Loucy (cell line): ENCODE data around the gene CLIC6.

ENCODE experiments used
- H2AFZ ChIP-seq: fragments of 200-600 bp; sonication (generic); 2 replicates; pipeline ENCODE4 v1.6.0; 2016; ENCODE audit warnings: antibody characterized with exemption, mild to moderate bottlenecking, low read length, moderate library complexity
- H3F3A ChIP-seq: fragments of 200-600 bp; 2 replicates; pipeline ENCODE4 v1.6.0; 2016; ENCODE audit warnings: antibody characterized with exemption, low read depth, mild to moderate bottlenecking
- H3K27me3 ChIP-seq: fragments of 200-600 bp; sonication (generic); 2 replicates; pipeline ENCODE4 v1.6.1; 2014; ENCODE audit warnings: low read length, mild to moderate bottlenecking; ENCODE audit not compliant: insufficient read depth, poor library complexity, severe bottlenecking
- H3K36me3 ChIP-seq: fragments of 200-600 bp; sonication (generic); 2 replicates; pipeline ENCODE4 v1.6.1; 2016; ENCODE audit warnings: low read length; ENCODE audit not compliant: insufficient read depth
- H3K4me1 ChIP-seq: fragments of 200-600 bp; sonication (generic); 2 replicates; pipeline ENCODE4 v1.5.1; 2014; ENCODE audit warnings: low read length, mild to moderate bottlenecking; ENCODE audit not compliant: insufficient read depth, poor library complexity, severe bottlenecking
- H3K4me2 ChIP-seq: fragments of 200-600 bp; sonication (generic); 2 replicates; pipeline ENCODE4 v1.6.0; 2014; ENCODE audit warnings: antibody characterized with exemption, low read length, low read depth, mild to moderate bottlenecking; ENCODE audit not compliant: poor library complexity, severe bottlenecking
- H3K4me3 ChIP-seq: fragments of 200-600 bp; sonication (generic); 2 replicates; pipeline ENCODE4 v1.5.1; 2014; ENCODE audit warnings: low read length, mild to moderate bottlenecking, mixed read lengths; ENCODE audit not compliant: poor library complexity, severe bottlenecking
- H3K79me2 ChIP-seq: fragments of 200-600 bp; sonication (generic); 2 replicates; pipeline ENCODE4 v1.6.1; 2014; ENCODE audit warnings: low read length; ENCODE audit not compliant: insufficient read depth
- H3K9ac ChIP-seq: fragments of 200-600 bp; sonication (generic); 2 replicates; pipeline ENCODE4 v1.6.0; 2014; ENCODE audit warnings: mild to moderate bottlenecking, low read depth, low read length, moderate library complexity; ENCODE audit not compliant: poor library complexity, severe bottlenecking
- H3K9me2 ChIP-seq: fragments of 200-600 bp; sonication (generic); replicated peaks from 2 replicates; pipeline ENCODE4 v1.6.1; 2016; ENCODE audit warnings: low read depth, low read length, mixed read lengths
- H3K9me3 ChIP-seq: fragments of 200-600 bp; sonication (generic); 2 replicates; pipeline ENCODE4 v1.6.1; 2014; ENCODE audit warnings: mild to moderate bottlenecking, antibody characterized with exemption, low read length, low read depth; ENCODE audit not compliant: insufficient read depth
- H4K20me1 ChIP-seq: fragments of 200-600 bp; sonication (generic); 2 replicates; pipeline ENCODE4 v1.6.0; 2014; ENCODE audit warnings: antibody characterized with exemption, low read length, mild to moderate bottlenecking; ENCODE audit not compliant: insufficient read depth, poor library complexity, severe bottlenecking
- CTCF ChIP-seq: fragments of 200-600 bp; sonication (generic); conservative IDR thresholded peaks from 2 replicates; pipeline ENCODE4 v1.5.1; 2014; ENCODE audit warnings: mild to moderate bottlenecking, antibody characterized with exemption, low read length
- EZH2phosphoT487 ChIP-seq: fragments of 200-600 bp; IDR thresholded peaks from 2 replicates; pipeline ENCODE4 v1.6.1; 2018; ENCODE audit warnings: antibody characterized with exemption, mild to moderate bottlenecking, moderate library complexity, borderline replicate concordance

CLIC6 gene

GRCh38 chr21:34705011-34705410 is 36.2 kb downstream of the CLIC6 start:
- no peaks in the 10 kb centered on the region for H4K20me1 ChIP-seq
- H3K9me2 ChIP-seq, result no peaks in the 10 kb centered on the region
- no peaks in the 10 kb centered on the region for H3K27me3 ChIP-seq
- no peak overlapping the region for H3K9ac ChIP-seq
- H3K9me3 ChIP-seq, result no peaks in the 10 kb centered on the region
- H3K4me2 ChIP-seq, result no peak overlapping the region
- no peaks in the 10 kb centered on the region for H3K79me2 ChIP-seq
- peaks cover 27% of the 10 kb centered on the region for H3K4me1 ChIP-seq
- H2AFZ ChIP-seq, result no peak overlapping the region
- TF ChIP-seq EZH2phosphoT487 (no peak), CTCF (no peak)
- H3K4me3 ChIP-seq, result no peak overlapping the region
- H3F3A ChIP-seq, result peaks cover 12% of the 10 kb centered on the region
- H3K36me3 ChIP-seq, result no peaks in the 10 kb centered on the region

GRCh38 chr21:34706337-34706736 is 37.5 kb downstream of the CLIC6 start:
- Histone ChIP-seq H3F3A (peaks cover 12% of the 10 kb centered on the region), H3K4me3 (peak overlapping the region; percentile 63), H2AFZ (no peak overlapping the region), H3K36me3 (no peaks in the 10 kb centered on the region), H3K9me2 (no peaks in the 10 kb centered on the region), H3K27me3 (no peaks in the 10 kb centered on the region), H4K20me1 (no peaks in the 10 kb centered on the region), H3K9ac (peak overlapping the region; percentile 4), H3K4me1 (peaks cover 27% of the 10 kb centered on the region), H3K4me2 (peak overlapping the region; percentile 80), H3K79me2 (no peaks in the 10 kb centered on the region), H3K9me3 (no peaks in the 10 kb centered on the region)
- no peak for TF ChIP-seq CTCF
- no peak for TF ChIP-seq EZH2phosphoT487

- no peak for TF ChIP-seq CTCF
- Histone ChIP-seq H3K36me3 (no peaks in the 10 kb centered on the region), H2AFZ (no peak overlapping the region), H3K4me1 (peaks cover 27% of the 10 kb centered on the region), H3K27me3 (no peaks in the 10 kb centered on the region), H4K20me1 (no peaks in the 10 kb centered on the region), H3K9me2 (no peaks in the 10 kb centered on the region), H3K4me2 (peak overlapping the region; percentile 80), H3K9ac (peak overlapping the region; percentile 54), H3K4me3 (peak overlapping the region; percentile 63), H3K9me3 (no peaks in the 10 kb centered on the region), H3K79me2 (no peaks in the 10 kb centered on the region), H3F3A (peaks cover 12% of the 10 kb centered on the region)
These were observed 39.1 kb downstream of the CLIC6 start for GRCh38 chr21:34707876-34708325.
